ENCODE results near the gene AKT1S1. TPM values are rescaled to one million over a fixed set of nuclear protein-coding genes. Genes with fewer than 3 reads are reported as not detected.

Gene AKT1S1
- total RNA-seq, 1 donor from 2014 or later: 2.3 TPM

DNA sequence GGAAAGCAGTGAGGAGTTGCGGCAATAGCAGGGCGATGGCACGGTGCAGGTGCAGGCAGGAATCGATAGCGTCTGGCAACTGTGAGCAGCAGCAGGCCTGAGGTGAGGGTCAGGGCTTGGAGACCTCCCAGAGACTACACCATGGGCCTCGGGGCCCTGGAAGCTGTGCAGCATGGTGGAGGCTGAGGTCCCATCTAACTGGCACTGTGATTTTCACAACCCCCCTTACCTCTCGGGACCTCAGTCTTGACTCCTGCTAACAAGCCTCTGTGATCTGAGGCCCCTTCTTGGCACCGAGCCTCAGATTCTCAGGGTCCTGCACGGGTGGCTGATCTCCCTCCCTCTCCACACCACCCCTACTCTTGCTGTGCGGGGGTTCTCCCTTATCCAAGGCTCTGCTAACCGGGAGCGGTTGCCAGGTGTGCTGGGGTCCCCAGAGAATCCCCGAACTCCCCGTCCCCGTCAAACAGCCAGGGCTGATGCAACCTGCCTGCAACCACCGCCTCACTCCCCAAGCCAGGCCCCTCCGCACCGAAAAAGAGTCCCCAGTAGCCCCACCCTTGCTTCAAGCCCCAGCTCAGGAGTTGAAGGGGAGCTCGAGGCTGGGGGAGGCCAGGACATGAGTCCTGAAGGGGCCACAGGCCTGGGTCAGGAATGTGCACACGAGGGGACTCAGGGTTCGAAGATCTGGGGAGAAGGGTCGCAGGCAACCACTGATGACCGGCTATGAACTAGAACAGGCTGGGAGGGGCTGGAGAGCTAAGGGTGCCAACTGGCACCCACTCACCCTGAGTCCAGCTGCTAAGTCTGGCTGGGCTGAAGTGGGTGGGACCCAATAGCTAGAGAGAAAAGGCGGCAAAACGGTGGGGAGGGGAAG is 47.1 kb upstream of the AKT1S1 start:
- Mint-ChIP-seq H3K4me3 (no peak overlapping the region), H3K4me1 (peaks cover 39% of the 10 kb centered on the region), H3K27ac (peak overlapping the region; percentile 37), H3K9me3 (no peaks in the 10 kb centered on the region), H3K36me3 (peaks cover 26% of the 10 kb centered on the region), H3K27me3 (ENCODE audit: insufficient read depth, low read depth) (peaks cover 12% of the 10 kb centered on the region)
- TF ChIP-seq, protein P1, sequence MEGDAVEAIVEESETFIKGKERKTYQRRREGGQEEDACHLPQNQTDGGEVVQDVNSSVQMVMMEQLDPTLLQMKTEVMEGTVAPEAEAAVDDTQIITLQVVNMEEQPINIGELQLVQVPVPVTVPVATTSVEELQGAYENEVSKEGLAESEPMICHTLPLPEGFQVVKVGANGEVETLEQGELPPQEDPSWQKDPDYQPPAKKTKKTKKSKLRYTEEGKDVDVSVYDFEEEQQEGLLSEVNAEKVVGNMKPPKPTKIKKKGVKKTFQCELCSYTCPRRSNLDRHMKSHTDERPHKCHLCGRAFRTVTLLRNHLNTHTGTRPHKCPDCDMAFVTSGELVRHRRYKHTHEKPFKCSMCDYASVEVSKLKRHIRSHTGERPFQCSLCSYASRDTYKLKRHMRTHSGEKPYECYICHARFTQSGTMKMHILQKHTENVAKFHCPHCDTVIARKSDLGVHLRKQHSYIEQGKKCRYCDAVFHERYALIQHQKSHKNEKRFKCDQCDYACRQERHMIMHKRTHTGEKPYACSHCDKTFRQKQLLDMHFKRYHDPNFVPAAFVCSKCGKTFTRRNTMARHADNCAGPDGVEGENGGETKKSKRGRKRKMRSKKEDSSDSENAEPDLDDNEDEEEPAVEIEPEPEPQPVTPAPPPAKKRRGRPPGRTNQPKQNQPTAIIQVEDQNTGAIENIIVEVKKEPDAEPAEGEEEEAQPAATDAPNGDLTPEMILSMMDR (IDR thresholded peaks at IDR 0.05): no peak
- TF ChIP-seq EZH2 (IDR thresholded peaks at IDR 0.05): no peak
- no peak for TF ChIP-seq EZH2phosphoT487 (IDR thresholded peaks at IDR 0.05)
- Histone ChIP-seq H3K4me2 (no peak overlapping the region), H3F3A (ENCODE audit: low read depth) (peaks cover 9% of the 10 kb centered on the region), H4K20me1 (ENCODE audit: low read depth) (peaks cover 83% of the 10 kb centered on the region), H3K9me3 (ENCODE audit: low read depth) (no peaks in the 10 kb centered on the region), H3K36me3 (no peaks in the 10 kb centered on the region), H3K79me2 (ENCODE audit: low read depth) (peaks cover 100% of the 10 kb centered on the region), H3K27ac (no peak overlapping the region), H3K4me3 (no peak overlapping the region), H2AFZ (replicated peaks) (no peak overlapping the region), H3K27me3 (no peaks in the 10 kb centered on the region), H3K4me1 (peaks cover 9% of the 10 kb centered on the region), H3K9ac (no peak overlapping the region)
- DNase-seq (ENCODE audit: low spot score): no peak

DNA sequence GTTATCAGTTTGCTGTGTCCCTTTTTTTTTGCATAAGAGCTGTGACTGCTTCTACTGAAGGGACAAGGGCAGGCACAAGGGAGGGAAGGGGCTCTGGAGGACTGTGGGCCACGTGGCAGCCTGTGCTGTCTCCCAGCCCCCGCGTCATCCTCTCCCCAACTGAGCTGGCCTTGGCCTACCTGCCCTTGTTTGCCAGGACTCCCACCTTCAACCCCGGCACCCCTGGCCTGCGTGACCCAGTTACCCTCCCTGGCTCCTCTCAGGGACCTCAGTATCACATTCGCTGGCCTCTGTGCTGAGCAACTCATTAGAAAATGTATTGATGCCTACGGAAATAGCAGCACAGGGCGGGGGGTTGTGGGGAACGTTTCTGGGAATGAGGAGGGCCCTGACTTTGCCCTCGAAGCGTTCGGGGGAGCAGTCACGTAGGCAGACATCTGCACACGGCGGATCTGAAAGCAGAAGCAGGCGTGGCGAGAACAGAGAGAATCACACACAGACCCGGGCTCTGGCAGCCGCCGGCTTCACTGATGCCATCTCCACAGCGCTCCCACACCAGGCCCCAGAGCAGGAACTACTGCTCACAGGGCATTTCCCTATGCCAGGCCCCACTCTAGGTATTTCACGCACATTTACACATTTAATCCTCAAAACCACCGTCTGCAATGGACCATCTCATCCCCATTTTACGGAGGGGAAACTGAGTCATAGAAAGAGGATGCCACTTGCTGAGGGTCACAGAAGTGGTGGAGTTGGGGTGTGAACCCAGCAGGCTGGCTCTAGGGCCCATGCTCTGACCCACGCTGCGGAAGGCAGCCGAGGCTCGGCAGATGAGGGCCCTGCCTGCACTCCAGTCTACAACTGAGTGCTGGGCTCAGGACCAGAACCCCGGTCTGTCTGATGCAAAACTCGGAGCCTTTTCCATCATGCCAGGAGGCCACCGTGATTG is 46.2 kb upstream of the AKT1S1 start:
- no peak overlapping the region for H3K4me3 Mint-ChIP-seq
- DNase-seq (ENCODE audit: low spot score): no peak
- peaks cover 29% of the 10 kb centered on the region for H3K36me3 Mint-ChIP-seq
- Histone ChIP-seq H3K9ac (peak overlapping the region; percentile 32), H3K4me2 (no peak overlapping the region), H3K27ac (no peak overlapping the region), H3K79me2 (ENCODE audit: low read depth) (peaks cover 100% of the 10 kb centered on the region), H2AFZ (replicated peaks) (no peak overlapping the region), H4K20me1 (ENCODE audit: low read depth) (peaks cover 92% of the 10 kb centered on the region), H3K9me3 (ENCODE audit: low read depth) (no peaks in the 10 kb centered on the region), H3K27me3 (no peaks in the 10 kb centered on the region), H3K4me1 (peaks cover 9% of the 10 kb centered on the region), H3K36me3 (no peaks in the 10 kb centered on the region), H3F3A (ENCODE audit: low read depth) (peaks cover 6% of the 10 kb centered on the region), H3K4me3 (no peak overlapping the region)
- H3K4me1 Mint-ChIP-seq: peaks cover 35% of the 10 kb centered on the region
- peaks cover 11% of the 10 kb centered on the region for H3K27me3 Mint-ChIP-seq (ENCODE audit: insufficient read depth, low read depth)
- peak overlapping the region; percentile 37 for H3K27ac Mint-ChIP-seq
- TF ChIP-seq EZH2 (IDR thresholded peaks at IDR 0.05) (no peak), EZH2phosphoT487 (IDR thresholded peaks at IDR 0.05) (no peak)
- TF ChIP-seq, protein P1 (IDR thresholded peaks at IDR 0.05): no peak
- H3K9me3 Mint-ChIP-seq: no peaks in the 10 kb centered on the region

GRCh38 chr19:49921871-49922795 is 45.0 kb upstream of the AKT1S1 start:
- TF ChIP-seq, protein P1 (IDR thresholded peaks at IDR 0.05): no peak
- TF ChIP-seq EZH2phosphoT487 (IDR thresholded peaks at IDR 0.05): no peak
- H2AFZ ChIP-seq (replicated peaks): no peak overlapping the region

More at GRCh38 chr19:49921871-49922795, 45.0 kb upstream of the AKT1S1 start:
- no peaks in the 10 kb centered on the region for H3K4me1 ChIP-seq
- peak overlapping the region; percentile 23 for H3K9ac ChIP-seq
- H3K79me2 ChIP-seq (ENCODE audit: low read depth): peaks cover 100% of the 10 kb centered on the region
- peak overlapping the region; percentile 46 for H3K4me3 Mint-ChIP-seq
- no peaks in the 10 kb centered on the region for H3K9me3 Mint-ChIP-seq
- no peak for DNase-seq (ENCODE audit: low spot score)
- peaks cover 9% of the 10 kb centered on the region for H3K27me3 Mint-ChIP-seq (ENCODE audit: insufficient read depth, low read depth)
- H3K4me2 ChIP-seq: no peak overlapping the region
- no peak overlapping the region for H3K27ac ChIP-seq
- no peak overlapping the region for H3K4me3 ChIP-seq
- peaks cover 12% of the 10 kb centered on the region for H3F3A ChIP-seq (ENCODE audit: low read depth)
- H3K4me1 Mint-ChIP-seq: peaks cover 26% of the 10 kb centered on the region
- H3K36me3 Mint-ChIP-seq: peaks cover 28% of the 10 kb centered on the region
- H3K27ac Mint-ChIP-seq: no peak overlapping the region
- H4K20me1 ChIP-seq (ENCODE audit: low read depth): peaks cover 96% of the 10 kb centered on the region
- no peaks in the 10 kb centered on the region for H3K36me3 ChIP-seq
- H3K27me3 ChIP-seq: no peaks in the 10 kb centered on the region
- no peaks in the 10 kb centered on the region for H3K9me3 ChIP-seq (ENCODE audit: low read depth)

Data from neural progenitor cell (in vitro differentiated cells).